ENCODE measurements around the gene LIPC. TPM values are rescaled to one million over a fixed set of nuclear protein-coding genes. Genes with fewer than 3 reads are reported as not detected.

LIPC gene
- total and polyA plus RNA-seq, 9 of the 15 experiments (the other 6 are each of a cell fraction or from before 2014, with no cell fraction given), result 0.07 to 0.41 (median 0.11) TPM; not detected in 2

DNA sequence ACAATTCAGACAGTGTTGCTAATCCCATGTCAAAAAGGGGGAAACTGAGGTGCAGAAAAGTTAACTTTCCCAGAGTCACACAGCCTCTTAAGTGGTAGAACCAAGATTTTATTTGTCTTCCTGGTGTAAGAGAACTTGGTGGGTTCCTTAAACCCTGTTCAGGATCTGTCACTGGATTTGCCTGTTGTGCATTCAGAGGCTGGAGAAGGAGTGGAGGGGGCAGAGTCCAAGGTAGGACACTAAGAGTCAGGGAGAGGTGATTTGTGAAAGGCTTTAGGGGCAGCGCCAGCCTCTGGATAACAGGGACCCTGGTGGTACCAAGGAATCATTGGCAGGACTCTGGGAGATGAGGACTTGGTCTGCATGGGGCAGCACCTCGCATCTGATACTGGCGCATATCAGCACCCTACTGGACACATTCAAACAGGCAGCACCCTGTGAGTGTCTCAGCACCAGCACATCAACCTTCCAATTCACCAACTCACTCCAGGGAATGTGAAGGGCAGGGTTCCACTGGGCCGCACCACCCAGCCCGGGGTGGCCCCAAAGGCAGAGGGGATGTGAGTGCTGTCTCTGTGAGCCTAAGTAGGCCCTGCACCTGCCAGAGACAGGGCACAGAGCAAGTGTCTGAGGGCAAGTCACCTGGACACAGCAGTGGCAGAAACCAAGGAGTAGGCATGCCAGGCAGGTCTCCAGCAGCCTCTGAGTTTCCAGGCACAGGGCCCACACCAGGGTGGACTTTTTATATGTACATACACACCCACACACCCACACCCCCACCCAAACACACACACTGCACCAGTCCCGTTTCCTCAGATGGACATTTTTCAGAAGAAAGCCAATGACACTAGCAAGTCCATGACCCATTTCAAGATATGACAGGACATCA is 71.6 kb downstream of the LIPC start (continued):
- TF ChIP-seq NFE2L1 (tag; IDR thresholded peaks at IDR 0.05; ENCODE audit: borderline replicate concordance, low read depth) (no peak), EGR1 (conservative IDR thresholded peaks at IDR 0.05) (no peak)
- TF ChIP-seq, protein P1, sequence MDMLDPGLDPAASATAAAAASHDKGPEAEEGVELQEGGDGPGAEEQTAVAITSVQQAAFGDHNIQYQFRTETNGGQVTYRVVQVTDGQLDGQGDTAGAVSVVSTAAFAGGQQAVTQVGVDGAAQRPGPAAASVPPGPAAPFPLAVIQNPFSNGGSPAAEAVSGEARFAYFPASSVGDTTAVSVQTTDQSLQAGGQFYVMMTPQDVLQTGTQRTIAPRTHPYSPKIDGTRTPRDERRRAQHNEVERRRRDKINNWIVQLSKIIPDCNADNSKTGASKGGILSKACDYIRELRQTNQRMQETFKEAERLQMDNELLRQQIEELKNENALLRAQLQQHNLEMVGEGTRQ (CRISPR knock-in tag; IDR thresholded peaks at IDR 0.05), result no peak

GRCh38 chr15:58504674-58505234 is 73.0 kb downstream of the LIPC start:
- no peak for ATAC-seq
- Histone ChIP-seq H3K9me3 (replicated peaks; ENCODE audit: control insufficient read depth, insufficient read depth, low read depth, low read length) (no peaks in the 10 kb centered on the region), H4K20me1 (replicated peaks; ENCODE audit: control insufficient read depth, insufficient read depth, low read length) (no peaks in the 10 kb centered on the region), H3K9ac (ENCODE audit: insufficient read depth in 1 of 2, low read depth in 2 of 2, low read length in 2 of 2) (no peak overlapping the region; a peak in 1 of 4 replicates), H3K9me1 (ENCODE audit: control insufficient read depth, insufficient read depth, low read length) (no peaks in the 10 kb centered on the region), H3K27ac (ENCODE audit: extremely low read depth, low read depth, low read length) (no peak overlapping the region), H3K4me2 (ENCODE audit: insufficient read depth, low read length) (no peak overlapping the region), H2AFZ (ENCODE audit: low read depth, low read length) (0 out of 2 replicates have a peak overlapping the region, but pooled peaks have one; percentile 19), H3K79me2 (ENCODE audit: control insufficient read depth, insufficient read depth, low read length) (no peaks in the 10 kb centered on the region), H3K4me3 (no peak overlapping the region), H3K4me1 (replicated peaks in 1 of 2; ENCODE audit: control insufficient read depth in 2 of 2, insufficient read depth in 2 of 2, low read length in 2 of 2) (peaks cover 0 to 7% of the 10 kb centered on the region in 2 experiments; a peak in 2 of 5 replicates), H3K36me3 (ENCODE audit: control insufficient read depth, insufficient read depth, low read length) (no peaks in the 10 kb centered on the region), H3K27me3 (ENCODE audit: control insufficient read depth in 2 of 2, insufficient read depth in 2 of 2, low read length in 2 of 2) (no peaks in the 10 kb centered on the region)
- 49% methylated on average over 6 of the region's 6 CpGs for whole genome bisulfite sequencing (ENCODE audit: insufficient coverage, low coverage, missing lambda C conversion rate)
- intact Hi-C loops (cut with micrococcal nuclease) (no loop called here), in situ Hi-C loops (cut with MboI) (no loop called here)
- POLR2A ChIA-PET, result interaction anchor here (0.6 kb wide), 3 partner anchors 15 to 359 kb away, joined by 3 read pairs; partner anchors contain the start of gene MINDY2
- FAIRE-seq, result no peak
- BruUV-seq (replicated peaks), result no TSS peak
- CTCF ChIA-PET (ENCODE audit: low intra/inter-chr PET ratio), result no interaction called here
- TF ChIP-seq ZBTB17 (CRISPR knock-in tag; IDR thresholded peaks at IDR 0.05) (no peak), ZKSCAN8 (CRISPR knock-in tag; IDR thresholded peaks at IDR 0.05) (no peak), ZNF174 (CRISPR knock-in tag; IDR thresholded peaks at IDR 0.05) (no peak), ERF (CRISPR knock-in tag; IDR thresholded peaks at IDR 0.05) (no peak), ZFX (CRISPR knock-in tag; IDR thresholded peaks at IDR 0.05) (0 out of 2 replicates have a peak, but pooled peaks have one; percentile 11), RBM22 (IDR thresholded peaks at IDR 0.05; ENCODE audit: low read depth, low read length, poor library complexity, severe bottlenecking) (no peak)
- no peak for DNase-seq (ENCODE audit: extremely low read depth in 1 of 4, low spot score in 3 of 4)
